ENCODE data around the gene RXRA. TPM values are rescaled to one million over a fixed set of nuclear protein-coding genes. Genes with fewer than 3 reads are reported as not detected.

Gene RXRA
- total and polyA plus RNA-seq, 10 donors = 10.9 to 116 (median 81.0) TPM

DNA sequence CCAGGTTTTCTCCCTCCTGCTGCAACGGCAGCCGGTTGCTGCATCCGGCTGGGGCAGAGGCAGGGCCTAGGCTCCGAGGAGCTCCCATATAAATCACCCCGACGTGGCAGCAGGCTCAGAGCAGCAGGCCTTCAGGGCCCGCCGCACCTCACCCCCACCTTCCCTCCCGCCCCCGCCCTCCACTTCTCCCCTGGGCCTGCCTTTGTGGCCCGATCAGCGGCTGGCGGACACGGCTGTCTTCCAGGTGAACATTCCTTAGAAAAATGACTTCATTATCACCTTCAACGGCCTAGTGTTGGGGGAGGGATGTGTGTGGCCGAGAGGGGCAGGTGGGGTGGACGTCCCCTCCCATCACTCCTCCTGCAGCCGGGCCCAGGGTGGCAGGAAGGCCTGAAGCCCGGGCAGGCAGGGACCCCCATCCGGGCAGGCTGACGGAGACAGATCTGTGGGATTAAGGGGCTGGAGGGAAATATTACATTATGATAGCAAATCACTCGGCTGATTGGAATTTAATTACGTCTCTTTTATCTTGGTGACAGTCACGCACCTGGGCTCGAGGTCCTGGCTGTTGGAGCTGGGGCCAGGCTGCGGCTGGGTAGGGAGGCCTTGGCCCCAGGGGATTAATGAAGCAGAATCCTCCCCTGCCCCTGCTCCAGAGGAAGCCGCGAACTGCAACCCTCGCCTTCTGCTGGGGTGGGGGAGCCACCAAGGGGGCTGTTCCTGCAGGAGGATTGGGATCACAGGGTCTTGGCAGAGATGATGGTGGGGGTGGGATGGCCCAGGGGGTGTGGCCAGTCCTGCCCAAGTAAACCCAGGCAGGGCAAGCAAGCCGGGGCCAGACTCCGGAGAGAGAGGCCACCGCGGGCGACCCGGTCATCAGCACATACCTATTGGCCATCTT lies 38.4 kb upstream of the RXRA start:
- TF ChIP-seq, protein P1, sequence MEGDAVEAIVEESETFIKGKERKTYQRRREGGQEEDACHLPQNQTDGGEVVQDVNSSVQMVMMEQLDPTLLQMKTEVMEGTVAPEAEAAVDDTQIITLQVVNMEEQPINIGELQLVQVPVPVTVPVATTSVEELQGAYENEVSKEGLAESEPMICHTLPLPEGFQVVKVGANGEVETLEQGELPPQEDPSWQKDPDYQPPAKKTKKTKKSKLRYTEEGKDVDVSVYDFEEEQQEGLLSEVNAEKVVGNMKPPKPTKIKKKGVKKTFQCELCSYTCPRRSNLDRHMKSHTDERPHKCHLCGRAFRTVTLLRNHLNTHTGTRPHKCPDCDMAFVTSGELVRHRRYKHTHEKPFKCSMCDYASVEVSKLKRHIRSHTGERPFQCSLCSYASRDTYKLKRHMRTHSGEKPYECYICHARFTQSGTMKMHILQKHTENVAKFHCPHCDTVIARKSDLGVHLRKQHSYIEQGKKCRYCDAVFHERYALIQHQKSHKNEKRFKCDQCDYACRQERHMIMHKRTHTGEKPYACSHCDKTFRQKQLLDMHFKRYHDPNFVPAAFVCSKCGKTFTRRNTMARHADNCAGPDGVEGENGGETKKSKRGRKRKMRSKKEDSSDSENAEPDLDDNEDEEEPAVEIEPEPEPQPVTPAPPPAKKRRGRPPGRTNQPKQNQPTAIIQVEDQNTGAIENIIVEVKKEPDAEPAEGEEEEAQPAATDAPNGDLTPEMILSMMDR (IDR thresholded peaks at IDR 0.05 in 8 of 11, conservative IDR thresholded peaks at IDR 0.05 in 3 of 11) = no peak
- TF ChIP-seq POLR2A (IDR thresholded peaks at IDR 0.05) = no peak
- no peak for TF ChIP-seq POLR2AphosphoS5 (IDR thresholded peaks at IDR 0.05)
- Histone ChIP-seq H3K4me3 (no peak overlapping the region), H3K27me3 (replicated peaks in 1 of 7) (peaks cover 0 to 48% (median 0%) of the 10 kb centered on the region in 7 donors), H3K4me1 (peaks cover 0 to 14% (median 0%) of the 10 kb centered on the region in 6 donors), H3K27ac (no peak overlapping the region), H3K36me3 (no peaks in the 10 kb centered on the region), H3K9me3 (no peaks in the 10 kb centered on the region)
- intact Hi-C loops (cut with DNase I; ENCODE audit: low total_unique reads) = no loop called here
- 51 to 58% (median 52%) methylated on average over 23 to 35 of the region's 35 CpGs for WGBS, 5 donors
- peak; percentile 59 for DNase-seq

DNA sequence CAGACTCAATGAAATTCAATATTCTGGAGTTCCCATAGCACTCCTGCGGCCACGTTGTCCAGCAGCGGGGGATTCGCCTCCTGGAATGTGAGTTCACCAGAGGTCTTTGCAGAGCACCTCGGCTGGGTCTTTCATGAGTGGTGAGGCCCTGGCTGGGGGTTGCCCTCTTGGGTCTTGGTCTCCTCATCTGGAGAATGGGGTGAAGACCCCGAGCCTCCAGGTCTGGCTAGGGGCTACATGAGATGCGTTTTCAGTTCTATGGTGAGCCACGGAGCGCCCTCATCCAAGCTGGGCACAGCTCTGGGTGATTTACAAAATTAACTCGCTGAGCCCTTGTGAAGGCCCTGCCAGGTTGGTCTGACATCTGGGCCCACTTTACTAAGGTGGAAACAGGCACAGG lies 37.5 kb upstream of the RXRA start:
- H3K9me3 ChIP-seq = no peaks in the 10 kb centered on the region
- no peak for TF ChIP-seq POLR2AphosphoS5 (IDR thresholded peaks at IDR 0.05)
- TF ChIP-seq POLR2A (IDR thresholded peaks at IDR 0.05) = no peak
- TF ChIP-seq, protein P1 (IDR thresholded peaks at IDR 0.05 in 8 of 11, conservative IDR thresholded peaks at IDR 0.05 in 3 of 11) = no peak
- peaks cover under 1 to 23% (median 7%) of the 10 kb centered on the region in 6 donors for H3K4me1 ChIP-seq
- no peak overlapping the region for H3K4me3 ChIP-seq
- peaks cover 0 to 46% (median 0%) of the 10 kb centered on the region in 7 donors for H3K27me3 ChIP-seq (replicated peaks in 1 of 7)
- no peak overlapping the region for H3K27ac ChIP-seq
- intact Hi-C loops (cut with DNase I; ENCODE audit: low total_unique reads) = no loop called here
- WGBS, 5 donors = 89 to 98% (median 91%) methylated on average over 10 of the region's 10 CpGs
- DNase-seq = peak; percentile 54
- no peaks in the 10 kb centered on the region for H3K36me3 ChIP-seq

DNA sequence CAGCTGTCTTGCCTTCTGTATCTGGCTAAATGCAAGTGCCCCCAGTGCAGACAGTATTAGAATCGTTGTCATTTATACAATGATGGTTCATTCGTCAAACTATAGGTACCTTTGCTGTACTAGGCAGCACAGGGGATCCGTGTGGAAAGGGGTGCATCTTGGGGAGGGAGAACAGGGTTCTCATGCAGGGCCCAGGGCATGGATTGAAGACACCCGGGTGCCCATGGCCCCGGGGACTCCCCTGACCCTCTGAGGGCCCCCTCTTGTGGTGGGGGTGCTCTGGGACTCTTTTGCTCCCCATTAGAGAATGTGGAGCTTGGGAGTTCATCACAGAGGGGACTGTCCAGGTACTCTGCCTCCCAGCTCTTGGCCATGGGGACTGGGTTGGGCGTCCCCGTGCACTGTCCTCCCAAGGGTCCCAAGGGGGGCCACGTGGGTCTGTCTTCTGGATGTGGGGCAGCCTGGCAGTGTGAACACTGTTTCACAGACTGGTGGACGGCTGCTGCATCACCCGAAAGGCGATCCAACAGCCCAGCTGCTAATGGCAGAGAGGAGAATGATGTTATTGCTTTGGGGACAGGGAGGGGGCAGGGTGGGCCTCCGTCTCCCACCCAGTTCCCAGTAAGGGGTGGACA lies 36.9 kb upstream of the RXRA start:
- peak; percentile 38 for DNase-seq
- H3K9me3 ChIP-seq = no peaks in the 10 kb centered on the region
- H3K27ac ChIP-seq = no peak overlapping the region
- peaks cover 6 to 29% (median 13%) of the 10 kb centered on the region in 6 donors for H3K4me1 ChIP-seq
- TF ChIP-seq POLR2A (IDR thresholded peaks at IDR 0.05) = no peak
- TF ChIP-seq POLR2AphosphoS5 (IDR thresholded peaks at IDR 0.05) = no peak
- TF ChIP-seq, protein P1 (IDR thresholded peaks at IDR 0.05 in 8 of 11, conservative IDR thresholded peaks at IDR 0.05 in 3 of 11) = no peak
- WGBS, 5 donors = 79 to 92% (median 84%) methylated on average over 8 to 12 of the region's 12 CpGs
- peaks cover 0 to 46% (median 0%) of the 10 kb centered on the region in 7 donors for H3K27me3 ChIP-seq (replicated peaks in 1 of 7)
- intact Hi-C loops (cut with DNase I; ENCODE audit: low total_unique reads) = no loop called here
- H3K4me3 ChIP-seq = no peak overlapping the region
- H3K36me3 ChIP-seq = no peaks in the 10 kb centered on the region

All from spleen (tissue), 11 donors.